Neural progenitor cell (in vitro differentiated cells): ENCODE measurements around the gene CASP6. TPM values are rescaled to one million over a fixed set of nuclear protein-coding genes. Genes with fewer than 3 reads are reported as not detected.

Experiments
- DNase-seq: peaks from one replicate; pipeline ENCODE4 v3.0.0-alpha.2; 2016; ENCODE audit warnings: low spot score
- H2AFZ ChIP-seq: fragments of 200-600 bp; sonication (generic); replicated peaks from 2 replicates; pipeline ENCODE4 v1.6.1; 2016; ENCODE audit warnings: antibody characterized with exemption
- H3F3A ChIP-seq: fragments of 200-600 bp; sonication (generic); 2 replicates; pipeline ENCODE4 v1.6.1; 2016; ENCODE audit warnings: antibody characterized with exemption, low read depth
- H3K27ac ChIP-seq: fragments of 200-600 bp; sonication (generic); 2 replicates; pipeline ENCODE4 v1.5.1; 2016; ENCODE audit warnings: mild to moderate bottlenecking
- H3K27me3 ChIP-seq: fragments of 200-600 bp; sonication (generic); 2 replicates; pipeline ENCODE4 v1.6.1; 2016; ENCODE audit warnings: mild to moderate bottlenecking, moderate library complexity
- H3K36me3 ChIP-seq: fragments of 200-600 bp; sonication (generic); 2 replicates; pipeline ENCODE4 v1.5.1; 2016
- H3K4me1 ChIP-seq: fragments of 200-600 bp; sonication (generic); 2 replicates; pipeline ENCODE4 v1.6.1; 2016; ENCODE audit warnings: mixed run types
- H3K4me2 ChIP-seq: fragments of 200-600 bp; sonication (generic); 2 replicates; pipeline ENCODE4 v1.6.1; 2016
- H3K4me3 ChIP-seq: fragments of 200-600 bp; sonication (generic); 2 replicates; pipeline ENCODE4 v1.5.1; 2016
- H3K79me2 ChIP-seq: fragments of 200-600 bp; sonication (generic); 2 replicates; pipeline ENCODE4 v1.6.1; 2016; ENCODE audit warnings: low read depth
- H3K9ac ChIP-seq: fragments of 200-600 bp; sonication (generic); 2 replicates; pipeline ENCODE4 v1.6.1; 2016
- H3K9me3 ChIP-seq: fragments of 200-600 bp; sonication (generic); 2 replicates; pipeline ENCODE4 v1.5.1; 2016; ENCODE audit warnings: low read depth
- H4K20me1 ChIP-seq: fragments of 200-600 bp; sonication (generic); 2 replicates; pipeline ENCODE4 v1.6.1; 2016; ENCODE audit warnings: low read depth
- H3K27ac Mint-ChIP-seq: 3 replicates; pipeline ENCODE4 v1.8.0; 2021; ENCODE audit warnings: mixed read lengths
- H3K27me3 Mint-ChIP-seq: 2 replicates; pipeline ENCODE4 v1.8.0; 2022; ENCODE audit warnings: low read depth, mild to moderate bottlenecking, inconsistent platforms, moderate library complexity, mixed read lengths; ENCODE audit not compliant: insufficient read depth
- H3K36me3 Mint-ChIP-seq: 3 replicates; pipeline ENCODE4 v1.8.0; 2021; ENCODE audit warnings: mixed read lengths
- H3K4me1 Mint-ChIP-seq: 3 replicates; pipeline ENCODE4 v1.8.0; 2021; ENCODE audit warnings: mixed read lengths
- H3K4me3 Mint-ChIP-seq: 3 replicates; pipeline ENCODE4 v1.8.0; 2021; ENCODE audit warnings: mild to moderate bottlenecking, moderate library complexity, mixed read lengths
- H3K9me3 Mint-ChIP-seq: 3 replicates; pipeline ENCODE4 v1.8.0; 2020; ENCODE audit warnings: mixed read lengths
- EZH2 ChIP-seq: fragments of 200-600 bp; sonication (generic); IDR thresholded peaks from 2 replicates; pipeline ENCODE4 v1.6.1; 2017; ENCODE audit warnings: antibody characterized with exemption, mild to moderate bottlenecking, moderate library complexity
- EZH2phosphoT487 ChIP-seq: fragments of 200-600 bp; sonication (generic); IDR thresholded peaks from 2 replicates; pipeline ENCODE4 v1.6.1; 2017; ENCODE audit warnings: antibody characterized with exemption
- total RNA-seq: library from RNA; depleted of rRNA; stranded (reverse); fragments of >200 nt; gene quantifications from 2 replicates; pipeline ENCODE4 v1.2.3, GENCODE V29; 2015; ENCODE audit warnings: low replicate concordance
- TF ChIP-seq, protein P1 (sequence below): fragments of 200-600 bp; sonication (generic); IDR thresholded peaks from 2 replicates; pipeline ENCODE4 v1.5.1; 2017; ENCODE audit warnings: antibody characterized with exemption, mild to moderate bottlenecking

The CASP6 gene
- total RNA-seq, 1 donor from 2014 or later, result 37.2 TPM

DNA sequence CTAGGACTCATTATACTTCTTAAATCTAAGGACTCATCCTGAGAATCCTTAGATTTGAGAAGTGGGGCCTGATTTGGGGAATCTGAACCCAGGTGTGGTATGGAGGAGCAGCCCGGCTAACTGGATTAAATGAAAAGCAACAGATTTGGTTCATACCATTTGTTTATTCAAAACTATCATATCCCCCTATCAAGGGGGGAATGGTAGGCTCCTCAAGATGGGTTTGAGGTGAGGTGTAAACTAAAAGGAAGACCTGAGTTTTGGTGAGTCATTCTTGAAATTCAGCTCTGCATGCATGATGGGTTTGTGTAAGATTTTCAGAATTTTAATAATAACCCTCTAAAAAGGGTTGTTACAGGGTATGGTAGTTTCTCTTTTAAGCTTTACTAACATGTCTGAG, 53.4 kb downstream of the CASP6 start:
- peaks cover 6% of the 10 kb centered on the region for H3K36me3 Mint-ChIP-seq
- H3K4me3 Mint-ChIP-seq, result no peak overlapping the region

DNA sequence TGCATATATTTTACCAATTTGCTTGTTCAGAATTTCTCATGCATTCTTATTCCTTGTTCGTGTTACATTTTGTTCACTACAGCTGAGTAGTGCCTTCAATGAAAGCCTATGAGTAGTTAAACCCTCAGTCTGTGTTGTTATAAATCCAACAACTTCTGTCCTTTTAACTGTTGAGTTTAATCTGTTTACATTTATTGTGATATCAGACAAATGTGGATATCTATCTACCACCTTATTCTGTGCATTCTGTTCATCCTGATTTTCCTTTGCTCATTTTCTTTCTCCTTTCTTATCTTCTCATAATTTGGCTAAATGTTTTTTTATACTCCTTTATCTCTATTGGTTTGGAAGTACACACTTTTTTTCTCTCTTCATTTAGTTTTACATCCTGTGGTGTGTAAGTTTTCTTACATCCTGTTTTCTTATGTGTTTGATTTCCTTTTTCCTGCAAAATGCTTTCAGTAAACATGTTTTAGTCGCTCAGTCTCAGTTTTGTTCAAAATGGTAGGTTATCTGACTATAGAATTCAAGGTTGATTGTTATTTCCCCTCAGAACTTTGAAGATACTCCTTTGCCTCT, 54.2 kb downstream of the CASP6 start:
- TF ChIP-seq, protein P1, sequence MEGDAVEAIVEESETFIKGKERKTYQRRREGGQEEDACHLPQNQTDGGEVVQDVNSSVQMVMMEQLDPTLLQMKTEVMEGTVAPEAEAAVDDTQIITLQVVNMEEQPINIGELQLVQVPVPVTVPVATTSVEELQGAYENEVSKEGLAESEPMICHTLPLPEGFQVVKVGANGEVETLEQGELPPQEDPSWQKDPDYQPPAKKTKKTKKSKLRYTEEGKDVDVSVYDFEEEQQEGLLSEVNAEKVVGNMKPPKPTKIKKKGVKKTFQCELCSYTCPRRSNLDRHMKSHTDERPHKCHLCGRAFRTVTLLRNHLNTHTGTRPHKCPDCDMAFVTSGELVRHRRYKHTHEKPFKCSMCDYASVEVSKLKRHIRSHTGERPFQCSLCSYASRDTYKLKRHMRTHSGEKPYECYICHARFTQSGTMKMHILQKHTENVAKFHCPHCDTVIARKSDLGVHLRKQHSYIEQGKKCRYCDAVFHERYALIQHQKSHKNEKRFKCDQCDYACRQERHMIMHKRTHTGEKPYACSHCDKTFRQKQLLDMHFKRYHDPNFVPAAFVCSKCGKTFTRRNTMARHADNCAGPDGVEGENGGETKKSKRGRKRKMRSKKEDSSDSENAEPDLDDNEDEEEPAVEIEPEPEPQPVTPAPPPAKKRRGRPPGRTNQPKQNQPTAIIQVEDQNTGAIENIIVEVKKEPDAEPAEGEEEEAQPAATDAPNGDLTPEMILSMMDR, result no peak
- no peak for TF ChIP-seq EZH2
- no peak for TF ChIP-seq EZH2phosphoT487
- H2AFZ ChIP-seq, result no peak overlapping the region
- no peaks in the 10 kb centered on the region for H3F3A ChIP-seq
- no peaks in the 10 kb centered on the region for H3K36me3 ChIP-seq
- Mint-ChIP-seq H3K36me3 (peaks cover 6% of the 10 kb centered on the region), H3K4me3 (no peak overlapping the region), H3K27me3 (peaks cover 4% of the 10 kb centered on the region), H3K9me3 (peaks cover 32% of the 10 kb centered on the region), H3K4me1 (peaks cover 4% of the 10 kb centered on the region), H3K27ac (no peak overlapping the region)
- no peak overlapping the region for H3K4me2 ChIP-seq
- H3K9me3 ChIP-seq, result peaks cover 6% of the 10 kb centered on the region
- H3K9ac ChIP-seq, result no peak overlapping the region
- no peaks in the 10 kb centered on the region for H3K27me3 ChIP-seq
- H3K27ac ChIP-seq, result no peak overlapping the region
- H3K79me2 ChIP-seq, result no peaks in the 10 kb centered on the region
- DNase-seq, result no peak
- H3K4me3 ChIP-seq, result no peak overlapping the region
- H4K20me1 ChIP-seq, result no peaks in the 10 kb centered on the region
- no peaks in the 10 kb centered on the region for H3K4me1 ChIP-seq

More for the DNA sequence above, 53.4 kb downstream of the CASP6 start:
- H3K79me2 ChIP-seq, result no peaks in the 10 kb centered on the region
- TF ChIP-seq EZH2 (no peak), EZH2phosphoT487 (no peak)
- TF ChIP-seq, protein P1, result no peak
- Mint-ChIP-seq H3K4me1 (peaks cover 4% of the 10 kb centered on the region), H3K9me3 (peaks cover 32% of the 10 kb centered on the region), H3K27me3 (peaks cover 4% of the 10 kb centered on the region), H3K27ac (no peak overlapping the region)
- H3K27ac ChIP-seq, result no peak overlapping the region
- H3K4me3 ChIP-seq, result no peak overlapping the region
- H3K4me1 ChIP-seq, result no peaks in the 10 kb centered on the region
- H3K27me3 ChIP-seq, result no peaks in the 10 kb centered on the region
- no peaks in the 10 kb centered on the region for H3F3A ChIP-seq
- H3K36me3 ChIP-seq, result no peaks in the 10 kb centered on the region
- H2AFZ ChIP-seq, result no peak overlapping the region
- no peaks in the 10 kb centered on the region for H4K20me1 ChIP-seq
- DNase-seq, result no peak
- H3K9me3 ChIP-seq, result peaks cover 6% of the 10 kb centered on the region
- no peak overlapping the region for H3K4me2 ChIP-seq
- no peak overlapping the region for H3K9ac ChIP-seq

DNA sequence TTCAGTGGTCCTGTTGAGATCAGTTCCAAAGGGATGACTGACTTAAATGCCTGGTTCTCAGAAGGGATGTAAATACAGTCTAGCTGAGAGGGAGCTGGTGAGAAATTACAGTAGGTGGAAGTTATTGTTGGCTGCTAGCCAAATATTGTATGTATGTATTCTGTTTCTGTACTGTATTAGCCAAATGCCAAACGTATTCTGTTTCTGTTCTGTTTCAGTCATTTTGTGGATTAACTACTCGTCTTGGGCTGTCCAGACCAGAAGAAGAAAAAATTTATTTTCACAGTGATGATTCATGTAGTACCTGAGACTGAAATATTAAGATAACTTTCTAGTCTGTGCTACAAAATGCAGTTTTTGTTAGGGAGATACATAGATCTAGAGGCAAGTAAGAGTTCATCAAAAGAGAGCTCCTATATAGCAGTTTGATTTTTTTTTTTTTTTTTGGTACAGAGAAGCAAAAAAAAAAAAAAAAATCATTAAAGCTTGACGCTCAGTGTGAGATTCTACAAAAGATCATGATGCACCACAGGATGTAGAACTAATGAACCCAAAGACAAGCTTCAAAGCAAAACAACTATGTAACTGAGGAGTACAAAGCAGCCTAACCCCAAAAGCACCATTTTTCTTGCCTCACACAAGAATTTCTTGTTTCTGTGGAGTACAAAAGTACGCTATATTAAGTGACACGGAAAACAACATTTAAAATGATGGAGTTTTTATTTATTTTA, 54.8 kb downstream of the CASP6 start:
- Histone ChIP-seq H3K4me1 (no peaks in the 10 kb centered on the region), H3K4me3 (no peak overlapping the region), H3F3A (no peaks in the 10 kb centered on the region), H3K79me2 (no peaks in the 10 kb centered on the region), H3K4me2 (no peak overlapping the region), H3K27ac (no peak overlapping the region), H4K20me1 (no peaks in the 10 kb centered on the region), H3K9ac (no peak overlapping the region), H3K9me3 (peaks cover 6% of the 10 kb centered on the region), H3K36me3 (no peaks in the 10 kb centered on the region), H2AFZ (no peak overlapping the region), H3K27me3 (no peaks in the 10 kb centered on the region)
- no peak for TF ChIP-seq EZH2phosphoT487
- TF ChIP-seq, protein P1, result no peak
- TF ChIP-seq EZH2, result no peak
- peaks cover 6% of the 10 kb centered on the region for H3K36me3 Mint-ChIP-seq
- peaks cover 30% of the 10 kb centered on the region for H3K9me3 Mint-ChIP-seq
- H3K4me1 Mint-ChIP-seq, result peaks cover 4% of the 10 kb centered on the region
- DNase-seq, result no peak
- H3K27ac Mint-ChIP-seq, result no peak overlapping the region
- peaks cover 4% of the 10 kb centered on the region for H3K27me3 Mint-ChIP-seq
- H3K4me3 Mint-ChIP-seq, result no peak overlapping the region
